Stimulated activated naive B cell treated with anti-CD40 and anti-IgM and Interleukin-4, amounts not matched to agents 10 μg/mL and 1 μg/mL and 100 μg/mL, for 72 hours (primary cell): Measurements from ENCODE around the gene S100A16.
"Not testable (repeated sequence)": the region's sequence is repeated elsewhere in the genome, so short reads cannot be mapped to it uniquely, and the experiment has no call there.

Experiments
- ATAC-seq, 2 donors: fragments of 150-1000 bp; cut with Tn5 transposase; replicated peaks; 2 replicates each; pipeline ENCODE4 v1.10.0; 2021; ENCODE audit warnings: moderate library complexity in 1 of 2
- DNase-seq: peaks from one replicate; pipeline ENCODE4 v3.0.0; 2021
- H3K27ac Mint-ChIP-seq: one replicate; pipeline ENCODE4 v1.8.0; 2022; ENCODE audit warnings: mild to moderate bottlenecking, mixed read lengths
- H3K27me3 Mint-ChIP-seq, 2 donors: one replicate each; pipeline ENCODE4 v1.8.0; 2022; ENCODE audit warnings: mixed read lengths in 2 of 2
- H3K36me3 Mint-ChIP-seq, 2 donors: one replicate each; pipeline ENCODE4 v1.8.0; 2022; ENCODE audit warnings: mixed read lengths in 2 of 2, mild to moderate bottlenecking in 1 of 2
- H3K4me1 Mint-ChIP-seq, 2 donors: one replicate each; pipeline ENCODE4 v1.8.0; 2022; ENCODE audit warnings: mixed read lengths in 2 of 2, mild to moderate bottlenecking in 1 of 2
- H3K4me3 Mint-ChIP-seq, 2 donors: one replicate each; pipeline ENCODE4 v1.8.0; 2022; ENCODE audit warnings: mild to moderate bottlenecking in 2 of 2, mixed read lengths in 2 of 2, moderate library complexity in 1 of 2
- H3K9me3 Mint-ChIP-seq, 2 donors: one replicate each; pipeline ENCODE4 v1.8.0; 2022; ENCODE audit warnings: mixed read lengths in 2 of 2, mild to moderate bottlenecking in 1 of 2

S100A16 gene

GRCh38 chr1:153646672-153647345, 33.9 kb upstream of the S100A16 start:
- ATAC-seq (no peak), DNase-seq (no peak)
- H3K9me3 Mint-ChIP-seq: no peaks in the 10 kb centered on the region
- peaks cover 19 to 27% of the 10 kb centered on the region in 2 donors for H3K4me1 Mint-ChIP-seq
- peak overlapping the region; percentile 71 for H3K27ac Mint-ChIP-seq
- no peak overlapping the region for H3K4me3 Mint-ChIP-seq
- peaks cover 37 to 56% of the 10 kb centered on the region in 2 donors for H3K36me3 Mint-ChIP-seq
- H3K27me3 Mint-ChIP-seq: no peaks in the 10 kb centered on the region

- DNase-seq (no peak), ATAC-seq (no peak)
- Mint-ChIP-seq H3K27ac (peak overlapping the region; percentile 88), H3K4me1 (peaks cover 20 to 33% of the 10 kb centered on the region in 2 donors), H3K9me3 (no peaks in the 10 kb centered on the region), H3K4me3 (no peak overlapping the region), H3K36me3 (peaks cover 41 to 63% of the 10 kb centered on the region in 2 donors), H3K27me3 (no peaks in the 10 kb centered on the region)
Measured at GRCh38 chr1:153643816-153644215, 30.9 kb upstream of the S100A16 start.

- Mint-ChIP-seq H3K27me3 (no peaks in the 10 kb centered on the region), H3K9me3 (no peaks in the 10 kb centered on the region), H3K27ac (peak overlapping the region; percentile 6), H3K4me3 (no peak overlapping the region), H3K4me1 (peaks cover 20 to 33% of the 10 kb centered on the region in 2 donors), H3K36me3 (peaks cover 41 to 62% of the 10 kb centered on the region in 2 donors)
- no peak for ATAC-seq
- no peak for DNase-seq
Measured at GRCh38 chr1:153643100-153643499, 30.2 kb upstream of the S100A16 start.

- ATAC-seq (no peak), DNase-seq (no peak)
- no peaks in the 10 kb centered on the region for H3K27me3 Mint-ChIP-seq
- H3K27ac Mint-ChIP-seq: no peak overlapping the region
- no peak overlapping the region for H3K4me3 Mint-ChIP-seq
- peaks cover 42 to 60% of the 10 kb centered on the region in 2 donors for H3K36me3 Mint-ChIP-seq
- H3K9me3 Mint-ChIP-seq: no peaks in the 10 kb centered on the region
- H3K4me1 Mint-ChIP-seq: peaks cover 16 to 34% of the 10 kb centered on the region in 2 donors
Measured at GRCh38 chr1:153642161-153642560, 29.2 kb upstream of the S100A16 start.

GRCh38 chr1:153640861-153641260, 27.9 kb upstream of the S100A16 start:
- ATAC-seq: no peak

GRCh38 chr1:153640213-153640612, 27.3 kb upstream of the S100A16 start:
- Mint-ChIP-seq H3K36me3 (peaks cover 35 to 52% of the 10 kb centered on the region in 2 donors), H3K4me1 (peaks cover 17 to 34% of the 10 kb centered on the region in 2 donors)
- not testable (repeated sequence) for DNase-seq, ATAC-seq, H3K27me3 Mint-ChIP-seq, H3K9me3 Mint-ChIP-seq, H3K27ac Mint-ChIP-seq, H3K4me3 Mint-ChIP-seq

More at GRCh38 chr1:153640861-153641260, 27.9 kb upstream of the S100A16 start:
- no peaks in the 10 kb centered on the region for H3K27me3 Mint-ChIP-seq
- H3K4me1 Mint-ChIP-seq: peaks cover 20 to 35% of the 10 kb centered on the region in 2 donors
- H3K9me3 Mint-ChIP-seq: no peaks in the 10 kb centered on the region
- H3K4me3 Mint-ChIP-seq: no peak overlapping the region
- H3K27ac Mint-ChIP-seq: no peak overlapping the region
- DNase-seq: no peak
- H3K36me3 Mint-ChIP-seq: peaks cover 41 to 56% of the 10 kb centered on the region in 2 donors

- peaks cover 15 to 33% of the 10 kb centered on the region in 2 donors for H3K4me1 Mint-ChIP-seq
- no peak overlapping the region for H3K27ac Mint-ChIP-seq
- H3K4me3 Mint-ChIP-seq: no peak overlapping the region
- H3K27me3 Mint-ChIP-seq: no peaks in the 10 kb centered on the region
- ATAC-seq (no peak), DNase-seq (no peak)
- peaks cover 33 to 46% of the 10 kb centered on the region in 2 donors for H3K36me3 Mint-ChIP-seq
- no peaks in the 10 kb centered on the region for H3K9me3 Mint-ChIP-seq
Measured at GRCh38 chr1:153639280-153639679, 26.3 kb upstream of the S100A16 start.

- Mint-ChIP-seq H3K27me3 (no peaks in the 10 kb centered on the region), H3K36me3 (peaks cover 32 to 44% of the 10 kb centered on the region in 2 donors), H3K27ac (peak overlapping the region; percentile 37), H3K9me3 (peaks cover 0 to 1% of the 10 kb centered on the region in 2 donors), H3K4me3 (no peak overlapping the region), H3K4me1 (peaks cover 14 to 30% of the 10 kb centered on the region in 2 donors)
- DNase-seq (no peak), ATAC-seq (no peak)
Measured at GRCh38 chr1:153638261-153638660, 25.3 kb upstream of the S100A16 start.

- DNase-seq: no peak
- Mint-ChIP-seq H3K9me3 (peaks cover 3% of the 10 kb centered on the region in 2 donors), H3K27ac (peak overlapping the region; percentile 14), H3K36me3 (peaks cover 27 to 39% of the 10 kb centered on the region in 2 donors), H3K4me1 (peaks cover 17 to 40% of the 10 kb centered on the region in 2 donors), H3K27me3 (no peaks in the 10 kb centered on the region), H3K4me3 (peak overlapping the region; percentile 71 to 97)
- no peak for ATAC-seq
Measured at GRCh38 chr1:153636312-153636711, 23.4 kb upstream of the S100A16 start.

GRCh38 chr1:153635872-153636271, 22.9 kb upstream of the S100A16 start:
- H3K9me3 Mint-ChIP-seq: peaks cover 3% of the 10 kb centered on the region in 2 donors
- peak overlapping the region; percentile 71 to 97 for H3K4me3 Mint-ChIP-seq
- DNase-seq (no peak), ATAC-seq (no peak)
- H3K27ac Mint-ChIP-seq: peak overlapping the region; percentile 14
- H3K27me3 Mint-ChIP-seq: no peaks in the 10 kb centered on the region
- H3K4me1 Mint-ChIP-seq: peaks cover 16 to 36% of the 10 kb centered on the region in 2 donors
- peaks cover 25 to 36% of the 10 kb centered on the region in 2 donors for H3K36me3 Mint-ChIP-seq

- Mint-ChIP-seq H3K4me1 (peaks cover 17 to 44% of the 10 kb centered on the region in 2 donors), H3K36me3 (peaks cover 25 to 36% of the 10 kb centered on the region in 2 donors), H3K27ac (peak within 1 kb of the TSS; percentile 99), H3K27me3 (no peaks in the 10 kb centered on the region), H3K4me3 (peak within 1 kb of the TSS; percentile 93 to 97), H3K9me3 (peaks cover 3% of the 10 kb centered on the region in 2 donors)
- ATAC-seq (peak; percentile 93), DNase-seq (peak; percentile 96)
Measured at GRCh38 chr1:153633754-153634665, 21.1 kb upstream of the S100A16 start, which contains the start of gene CHTOP. CHTOP (plus strand) TSS chr1:153634066; CDS start chr1:153636589, 2,523 bp downstream.

- peaks cover 25 to 36% of the 10 kb centered on the region in 2 donors for H3K36me3 Mint-ChIP-seq
- peak overlapping the region; percentile 99 for H3K27ac Mint-ChIP-seq
- no peaks in the 10 kb centered on the region for H3K27me3 Mint-ChIP-seq
- peak in 1 of 2 donors; percentile 0 for ATAC-seq
- H3K4me1 Mint-ChIP-seq: peaks cover 21 to 52% of the 10 kb centered on the region in 2 donors
- H3K4me3 Mint-ChIP-seq: peak overlapping the region; percentile 93 to 97
- no peak for DNase-seq
- peaks cover 3% of the 10 kb centered on the region in 2 donors for H3K9me3 Mint-ChIP-seq
Measured at GRCh38 chr1:153633161-153633753, 20.3 kb upstream of the S100A16 start.

- no peak overlapping the region for H3K4me3 Mint-ChIP-seq
- no peak for ATAC-seq
- DNase-seq: no peak
- peaks cover 0 to 1% of the 10 kb centered on the region in 2 donors for H3K27me3 Mint-ChIP-seq
- peaks cover 3% of the 10 kb centered on the region in 2 donors for H3K9me3 Mint-ChIP-seq
- peaks cover 28 to 62% of the 10 kb centered on the region in 2 donors for H3K4me1 Mint-ChIP-seq
- no peak overlapping the region for H3K27ac Mint-ChIP-seq
- peaks cover 16 to 25% of the 10 kb centered on the region in 2 donors for H3K36me3 Mint-ChIP-seq
Measured at GRCh38 chr1:153631047-153632022, 18.4 kb upstream of the S100A16 start.
